HG02885 (cell line): ENCODE measurements around the gene CSNK2A1.
"Not testable (repeated sequence)": the region's sequence is repeated elsewhere in the genome, so short reads cannot be mapped to it uniquely, and the experiment has no call there.

Experiments used
- ATAC-seq: cut with Tn5 transposase; IDR thresholded peaks from one replicate; pipeline ENCODE4 v1.9.1; 2021; ENCODE audit warnings: mild to moderate bottlenecking; ENCODE audit not compliant: unreplicated experiment, poor library complexity

Gene CSNK2A1

DNA sequence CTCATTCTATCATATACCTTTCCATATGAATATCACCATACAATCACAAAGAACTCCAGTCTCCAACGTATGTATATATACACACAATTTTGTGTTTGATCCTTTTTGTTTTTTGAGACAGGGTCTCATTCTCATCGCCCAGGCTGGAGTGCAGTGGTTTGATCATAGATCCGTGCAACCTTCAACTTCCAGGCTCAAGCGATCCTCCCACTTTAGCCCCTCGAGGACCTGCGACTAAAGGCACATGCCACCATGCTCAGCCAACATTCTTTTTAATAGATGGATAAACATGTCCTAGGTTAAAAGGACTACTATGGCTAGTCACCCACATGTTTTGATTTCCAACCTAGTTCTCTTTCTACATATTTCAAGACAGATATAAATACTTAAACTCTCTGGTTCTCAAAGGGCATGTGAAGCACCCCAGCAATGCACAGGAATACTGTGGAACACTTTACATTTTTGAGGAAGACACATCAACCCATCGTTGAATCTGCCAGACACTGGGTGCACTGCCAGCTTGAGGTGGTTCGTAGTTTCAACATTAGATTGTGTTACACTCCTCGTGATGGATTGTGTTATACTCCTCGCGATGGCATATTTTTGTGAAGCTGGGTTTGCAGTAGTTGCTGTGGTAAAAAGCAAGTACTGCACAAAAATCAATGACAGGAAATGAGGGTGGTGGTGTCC, 40.4 kb downstream of the CSNK2A1 start:
- no peak for ATAC-seq

DNA sequence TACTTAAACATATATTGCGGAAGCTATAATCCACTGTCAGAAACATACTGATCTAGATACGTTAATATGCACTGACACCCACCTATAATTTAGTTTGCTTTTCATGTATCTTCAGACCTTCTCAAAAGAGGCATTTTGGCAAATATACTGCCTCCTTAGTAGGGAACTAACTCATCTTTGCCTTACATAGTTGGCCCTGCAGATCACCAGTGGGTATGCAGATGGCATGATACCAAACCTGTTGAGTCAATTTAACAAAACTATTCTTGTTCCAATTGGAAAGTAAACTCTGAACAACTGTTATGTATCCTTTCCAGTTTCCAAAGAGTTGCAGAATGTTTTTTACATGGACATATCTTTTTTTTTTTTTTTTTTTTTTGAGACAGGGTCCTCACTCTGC, 45.6 kb downstream of the CSNK2A1 start:
- no peak for ATAC-seq

DNA sequence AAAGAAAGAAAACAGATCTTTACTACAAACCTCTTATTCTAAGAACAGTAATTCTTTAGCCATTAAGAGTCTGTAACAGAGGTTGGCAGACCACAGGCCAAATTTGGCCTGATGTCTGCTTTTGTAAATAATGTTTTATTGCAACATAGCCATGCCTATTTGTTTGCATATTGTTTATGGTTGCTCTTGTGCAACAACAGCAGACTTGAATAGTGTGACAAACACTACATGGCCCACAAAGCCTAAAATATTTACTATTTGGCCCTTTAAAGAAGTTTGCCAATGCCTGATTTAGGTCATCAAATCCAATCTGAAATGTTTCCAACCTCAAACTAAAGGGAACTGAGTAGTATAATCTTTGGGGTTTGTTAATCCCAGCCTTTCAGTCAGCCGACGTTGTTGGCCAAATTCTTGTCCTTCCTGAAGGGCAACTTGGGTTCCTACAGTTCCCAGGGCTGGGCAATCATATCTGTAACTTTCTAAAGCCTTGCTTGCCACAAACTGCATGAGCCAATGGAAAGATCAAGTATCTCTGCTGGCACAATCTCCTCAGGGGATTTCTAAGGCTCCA, 47.4 kb downstream of the CSNK2A1 start:
- ATAC-seq = no peak

DNA sequence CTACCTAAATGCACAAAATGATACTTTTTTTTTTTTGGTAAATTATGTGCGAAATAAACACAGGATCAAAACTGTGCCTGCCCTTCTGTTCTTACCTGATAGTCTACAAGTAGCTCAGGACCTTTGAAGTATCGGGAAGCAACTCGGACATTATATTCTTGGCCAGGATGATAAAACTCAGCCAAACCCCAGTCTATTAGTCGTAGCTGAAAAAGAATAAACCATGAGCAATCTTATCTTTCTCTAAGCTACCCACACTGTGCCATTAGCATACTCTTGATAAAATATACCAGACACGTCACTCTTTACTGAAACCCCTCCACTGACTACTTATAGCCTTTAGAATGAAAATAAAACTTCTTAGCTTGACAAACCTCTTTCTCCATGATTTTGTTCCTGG, 51.4 kb downstream of the CSNK2A1 start:
- ATAC-seq = no peak

DNA sequence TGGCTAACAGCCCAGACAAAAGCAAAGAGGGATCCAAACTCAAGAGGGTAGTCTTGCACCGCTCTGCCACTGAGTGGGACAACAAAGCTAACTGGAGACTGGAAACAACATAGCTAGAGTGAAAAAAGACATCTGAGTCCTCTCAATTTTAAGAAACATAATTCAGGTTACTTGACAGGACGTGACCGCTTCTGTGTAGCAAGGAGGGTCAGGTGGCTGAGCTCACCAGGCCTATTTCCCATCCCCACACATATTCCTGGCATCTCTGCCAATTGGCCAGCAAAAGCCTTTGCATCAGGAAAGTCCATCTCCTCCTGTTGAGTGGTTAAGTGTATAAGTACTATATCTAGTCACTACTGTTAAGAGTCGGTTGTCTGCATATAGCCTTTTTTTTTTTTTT, 55.9 kb downstream of the CSNK2A1 start:
- ATAC-seq = no peak

DNA sequence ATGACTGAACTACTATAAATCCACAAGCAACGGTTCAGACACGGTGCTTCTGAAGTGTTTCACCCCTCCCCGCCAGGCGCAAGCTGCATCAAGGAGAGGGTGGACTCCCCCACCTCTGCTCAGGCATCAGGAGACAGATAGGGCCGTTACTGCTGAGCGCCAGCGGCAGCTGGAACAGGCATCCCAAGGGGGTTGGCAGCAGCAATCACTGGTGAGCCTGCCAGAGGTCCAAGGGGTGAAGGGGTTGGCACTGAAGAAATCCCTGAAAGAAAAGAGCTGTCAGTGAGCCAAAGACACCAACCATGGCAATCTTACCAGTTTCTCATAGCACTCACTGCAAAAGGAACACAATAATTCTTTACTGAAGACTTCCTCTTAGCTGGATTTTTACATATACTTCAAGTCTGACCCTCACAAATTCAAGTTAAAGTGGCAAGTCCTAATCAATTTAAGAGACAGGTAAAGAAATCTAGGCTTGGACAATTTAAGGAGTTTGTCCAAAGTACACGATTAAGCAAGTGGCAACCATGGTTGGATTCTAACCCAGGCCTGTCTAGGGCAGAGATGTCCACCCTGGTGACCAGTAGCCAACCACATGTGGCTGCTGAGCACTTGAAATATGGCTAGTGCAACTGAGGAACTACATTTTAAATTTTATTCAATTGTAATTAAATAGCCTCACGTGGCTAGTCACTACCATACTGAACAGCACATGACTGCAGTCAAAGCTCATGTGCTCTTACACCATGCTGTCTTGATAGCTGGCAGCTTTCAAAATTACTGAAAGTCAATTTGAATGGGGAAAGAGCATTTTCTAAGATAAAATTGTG, 59.6 kb downstream of the CSNK2A1 start:
- ATAC-seq = no peak

DNA sequence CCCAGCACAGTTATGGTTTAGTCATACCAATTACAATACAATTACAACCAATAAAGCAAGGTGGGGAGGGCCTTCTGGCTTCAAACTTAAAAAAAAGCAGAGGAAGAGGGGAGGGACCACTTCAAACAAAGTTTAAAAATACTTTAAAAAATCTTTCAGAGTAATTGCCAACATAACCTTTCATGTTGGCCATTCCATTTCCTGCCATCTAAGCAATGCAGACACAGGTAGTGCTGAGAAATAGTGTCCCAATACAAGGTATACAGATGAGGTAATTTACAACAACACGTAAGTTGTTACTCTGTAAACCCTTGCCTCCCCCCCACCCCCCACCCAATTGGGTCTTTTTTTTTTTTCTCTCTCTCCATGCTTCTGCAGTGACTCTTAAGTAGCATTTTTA, 62.4 kb downstream of the CSNK2A1 start:
- no peak for ATAC-seq

DNA sequence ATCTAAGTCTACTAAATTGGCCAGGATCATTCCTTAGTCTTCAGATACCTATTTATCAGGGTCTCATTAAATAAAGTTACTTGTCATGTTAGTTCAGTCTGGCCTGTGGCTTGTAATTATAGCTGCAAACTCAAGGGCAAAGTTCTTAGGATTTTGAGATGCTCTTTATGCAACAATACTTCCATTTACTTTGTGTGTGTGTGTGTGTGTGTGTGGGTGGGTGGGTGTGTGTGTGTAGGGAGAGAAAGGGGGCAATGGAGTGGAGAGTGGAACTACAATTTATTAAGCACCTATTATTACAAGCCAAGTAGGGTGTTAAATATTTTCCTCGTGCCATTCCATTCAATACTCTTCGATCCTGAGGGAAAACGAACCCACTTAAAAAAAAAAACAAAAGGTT, 63.5 kb downstream of the CSNK2A1 start:
- ATAC-seq = no peak

DNA sequence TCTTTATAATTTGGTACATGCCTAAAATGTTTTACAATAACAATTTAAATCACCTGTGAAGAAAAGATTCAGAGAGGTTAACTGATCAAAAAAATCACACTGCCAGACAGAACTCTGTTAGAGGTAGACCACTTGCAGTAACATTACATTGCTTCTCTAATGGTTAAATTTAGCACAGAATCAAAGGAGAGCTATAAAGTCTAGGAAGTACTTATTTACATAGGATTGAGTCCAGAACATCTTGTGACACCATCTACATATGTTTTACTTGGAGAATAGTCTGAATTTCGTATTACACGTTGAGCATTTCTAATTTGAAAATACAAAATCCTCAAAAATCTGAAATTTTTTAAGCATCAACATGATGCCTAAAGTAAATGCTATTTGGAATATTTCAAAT, 64.1 kb downstream of the CSNK2A1 start:
- no peak for ATAC-seq

DNA sequence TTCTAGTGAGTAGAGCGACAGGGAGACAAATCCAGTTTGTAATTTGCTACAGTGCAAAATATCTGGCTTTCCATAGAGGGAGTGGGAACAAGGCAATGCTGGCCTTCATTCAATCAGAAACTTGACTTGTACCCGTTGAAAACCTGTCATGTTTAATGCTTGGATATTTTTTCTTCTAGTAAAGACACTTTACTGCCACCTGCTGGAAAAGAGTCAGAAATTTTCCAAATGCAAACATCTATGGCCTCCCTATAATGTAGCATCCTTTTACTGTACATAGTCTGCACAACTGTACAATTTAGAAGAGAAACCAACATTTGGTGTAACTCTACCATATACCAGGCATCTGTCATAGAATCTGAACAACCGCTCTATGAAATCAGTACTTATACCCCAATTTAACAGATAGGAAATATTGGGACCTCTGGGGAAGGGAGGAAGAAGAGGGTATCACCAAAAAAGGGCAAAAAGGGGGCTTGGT, 64.6 kb downstream of the CSNK2A1 start:
- ATAC-seq = no peak

DNA sequence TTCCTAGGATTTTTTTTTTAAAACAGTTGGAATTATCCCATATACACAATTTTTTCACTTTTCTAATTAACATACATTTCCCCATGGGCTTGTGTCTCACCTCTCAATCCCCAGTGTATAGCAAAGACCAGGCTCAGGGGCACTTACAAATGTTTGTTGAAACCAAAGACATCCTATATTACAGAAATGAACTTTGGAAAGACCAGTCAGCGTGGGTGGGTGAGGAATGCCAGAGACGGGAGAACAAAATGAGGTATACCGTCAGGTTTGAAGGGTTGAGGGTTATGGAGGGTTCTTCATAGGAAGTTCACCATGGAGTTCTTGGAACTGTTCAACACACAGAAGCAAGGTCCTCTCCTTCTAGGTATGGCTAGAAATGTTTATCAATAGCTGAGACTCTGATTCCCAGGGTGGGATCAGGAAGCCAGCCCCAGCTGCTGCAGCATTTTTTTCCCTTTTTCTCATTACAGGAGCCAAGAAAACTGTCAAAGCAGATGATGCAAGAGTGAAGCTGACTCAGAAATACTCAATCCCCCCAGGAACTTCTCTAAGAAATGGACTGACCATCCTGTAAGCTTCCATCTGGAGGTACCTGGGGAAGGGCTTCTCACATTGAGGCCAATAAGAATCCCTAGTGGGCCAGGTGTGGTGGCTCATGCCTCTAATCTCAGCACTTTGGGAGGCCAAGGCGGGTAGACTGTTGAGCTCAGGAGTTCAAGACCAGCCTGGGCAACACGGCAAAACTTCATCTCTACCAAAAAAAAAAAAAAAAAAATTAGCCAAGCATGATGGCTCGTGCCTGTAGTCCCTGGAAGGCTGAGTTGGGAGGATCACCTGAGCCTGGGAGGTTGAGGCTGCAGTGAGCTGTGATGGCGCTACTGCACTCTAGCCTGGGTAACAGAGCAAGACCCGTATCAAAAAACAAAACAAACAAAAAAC, 65.3 kb downstream of the CSNK2A1 start:
- ATAC-seq = no peak

DNA sequence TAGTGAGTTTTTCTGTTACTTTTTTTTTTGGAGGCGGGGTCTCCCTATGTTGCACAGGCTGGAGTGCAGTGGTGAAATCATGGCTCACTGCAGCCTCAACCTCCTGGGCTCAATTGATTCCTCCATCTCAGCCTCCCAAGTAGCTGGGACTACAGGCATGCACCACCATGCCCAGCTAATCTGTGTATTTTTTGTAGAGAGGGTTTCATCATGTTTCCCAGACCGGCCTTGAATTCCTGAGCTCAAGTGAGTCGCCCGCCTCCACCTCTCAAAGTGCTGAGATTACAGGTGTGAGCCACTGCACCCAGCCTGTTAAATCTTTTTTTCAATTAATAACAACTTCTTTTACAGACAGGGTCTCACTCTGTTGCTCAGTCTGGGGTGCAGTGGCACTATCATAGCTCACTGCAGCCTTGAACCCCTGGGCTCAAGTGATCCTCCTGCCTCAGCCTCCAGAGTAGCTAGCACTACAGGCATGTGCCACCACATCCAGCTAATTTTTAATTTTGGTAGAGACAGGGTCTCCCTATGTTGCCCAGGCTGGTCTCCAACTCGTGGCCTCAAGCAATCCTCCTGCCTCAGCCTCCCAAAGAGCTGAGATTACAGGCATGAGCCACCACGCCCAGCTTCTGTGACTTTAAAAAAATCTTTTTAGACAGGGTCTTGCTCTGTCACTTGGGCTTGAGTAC, 66.9 kb downstream of the CSNK2A1 start:
- ATAC-seq = not testable (repeated sequence)

DNA sequence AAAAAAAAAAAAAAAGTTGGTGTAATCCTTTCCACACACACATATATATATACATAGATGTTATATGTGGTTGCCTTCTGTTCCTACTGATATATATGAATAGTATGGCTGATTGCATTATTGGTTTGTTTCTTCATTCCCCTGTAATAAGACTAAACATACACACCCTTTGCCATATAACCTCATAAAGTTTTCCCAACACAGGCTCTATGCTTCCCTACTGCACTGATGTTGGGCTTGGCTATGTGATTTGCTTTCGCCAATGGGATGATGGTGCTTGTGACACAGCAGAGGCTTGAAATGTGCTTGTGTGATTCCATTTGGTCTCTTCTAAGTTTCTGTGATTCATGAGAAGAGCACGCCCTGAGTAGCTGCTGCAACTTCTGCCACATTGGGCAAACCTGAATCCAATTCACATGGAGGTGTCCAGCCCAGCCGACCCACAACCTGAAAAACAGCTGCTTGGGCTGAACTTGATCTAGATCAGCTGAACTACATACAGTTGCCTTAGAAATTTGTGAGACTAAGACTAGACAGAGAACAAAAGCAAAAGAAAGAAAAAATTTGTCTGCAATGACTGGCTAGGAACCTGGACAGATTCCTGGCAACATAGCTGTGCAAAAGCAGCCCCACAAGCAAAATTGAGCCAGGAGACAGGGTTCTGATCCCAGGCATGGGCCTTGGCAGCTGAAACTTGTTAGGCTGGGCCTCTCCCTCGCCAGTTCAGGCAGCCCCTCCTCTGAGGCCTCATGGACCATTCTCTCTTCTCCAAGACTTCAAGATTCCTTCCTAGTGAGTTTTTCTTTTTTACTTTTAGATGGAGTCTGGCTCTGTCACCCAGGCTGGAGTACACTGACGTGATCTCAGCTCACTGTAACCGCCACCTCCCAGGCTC, 67.9 kb downstream of the CSNK2A1 start:
- ATAC-seq = no peak

DNA sequence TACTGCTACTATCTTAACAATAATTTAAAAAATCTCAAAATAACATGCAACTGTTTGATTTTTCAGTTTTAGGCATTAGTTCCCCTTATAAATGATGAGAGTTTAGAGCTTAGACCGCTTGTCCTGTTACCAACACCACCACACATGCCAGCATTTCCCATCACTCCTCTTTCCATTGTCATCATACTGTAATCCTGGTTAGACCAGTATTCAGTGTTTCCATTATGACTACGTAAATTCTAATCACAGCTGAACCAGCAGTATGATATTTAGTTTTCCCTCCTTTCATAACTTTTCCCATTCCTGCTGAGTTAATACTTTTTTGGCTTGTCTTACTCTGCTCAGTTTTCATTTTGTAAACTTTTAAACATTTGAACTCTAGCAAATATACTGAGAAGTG, 69.0 kb downstream of the CSNK2A1 start:
- ATAC-seq = no peak

DNA sequence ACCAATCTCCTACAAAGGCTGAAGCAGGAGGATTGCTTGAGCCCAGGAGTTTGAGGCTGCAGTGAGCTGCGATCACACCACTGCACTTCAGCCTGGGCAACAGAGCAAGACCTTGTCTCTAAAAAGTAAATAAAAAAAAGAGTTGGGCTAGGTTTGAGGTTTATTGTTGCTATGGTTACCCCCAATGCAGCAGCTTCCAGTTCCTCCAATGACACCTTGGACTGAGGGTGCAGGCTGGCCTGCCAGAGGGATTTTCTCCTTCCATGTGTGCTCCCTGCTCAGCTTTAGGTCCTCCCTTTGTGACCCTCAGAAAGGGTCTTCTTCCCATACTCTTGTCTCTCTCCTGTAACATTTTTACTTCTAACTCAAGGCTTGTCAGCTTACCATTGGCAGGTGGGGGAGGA, 70.7 kb downstream of the CSNK2A1 start:
- ATAC-seq = no peak

DNA sequence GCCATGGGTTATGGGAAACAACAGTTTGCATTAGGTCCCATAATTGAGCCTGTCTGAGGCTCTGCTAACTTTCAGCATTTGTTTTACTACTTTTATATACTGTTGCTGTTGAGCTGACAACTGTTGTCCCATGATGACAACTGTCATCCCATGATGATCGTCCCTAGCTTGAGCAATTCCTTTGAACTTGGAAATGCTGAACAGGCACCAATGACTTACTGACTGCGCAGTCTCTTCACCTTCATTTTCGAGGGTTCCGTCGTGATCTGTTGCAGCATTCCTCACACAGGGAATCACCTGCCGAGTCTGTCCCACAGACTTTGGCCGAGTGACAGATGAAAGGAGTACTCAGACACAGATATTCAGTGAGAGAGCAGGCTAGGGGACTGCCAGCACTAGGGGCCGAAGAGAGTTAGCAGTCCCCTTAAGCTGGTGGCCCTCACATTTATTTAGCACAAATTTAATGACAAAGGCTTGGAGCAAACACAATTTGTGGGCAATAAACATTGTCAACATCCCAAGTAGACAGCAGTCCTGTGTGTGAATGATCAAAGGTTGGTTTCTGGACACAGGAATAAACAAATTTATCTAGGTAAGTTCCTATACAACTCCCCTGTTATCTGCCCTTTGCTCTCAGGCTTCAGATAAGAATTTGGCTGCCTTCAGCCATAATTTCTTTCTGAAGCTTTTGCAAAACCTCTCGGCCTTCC, 71.3 kb downstream of the CSNK2A1 start:
- no peak for ATAC-seq

DNA sequence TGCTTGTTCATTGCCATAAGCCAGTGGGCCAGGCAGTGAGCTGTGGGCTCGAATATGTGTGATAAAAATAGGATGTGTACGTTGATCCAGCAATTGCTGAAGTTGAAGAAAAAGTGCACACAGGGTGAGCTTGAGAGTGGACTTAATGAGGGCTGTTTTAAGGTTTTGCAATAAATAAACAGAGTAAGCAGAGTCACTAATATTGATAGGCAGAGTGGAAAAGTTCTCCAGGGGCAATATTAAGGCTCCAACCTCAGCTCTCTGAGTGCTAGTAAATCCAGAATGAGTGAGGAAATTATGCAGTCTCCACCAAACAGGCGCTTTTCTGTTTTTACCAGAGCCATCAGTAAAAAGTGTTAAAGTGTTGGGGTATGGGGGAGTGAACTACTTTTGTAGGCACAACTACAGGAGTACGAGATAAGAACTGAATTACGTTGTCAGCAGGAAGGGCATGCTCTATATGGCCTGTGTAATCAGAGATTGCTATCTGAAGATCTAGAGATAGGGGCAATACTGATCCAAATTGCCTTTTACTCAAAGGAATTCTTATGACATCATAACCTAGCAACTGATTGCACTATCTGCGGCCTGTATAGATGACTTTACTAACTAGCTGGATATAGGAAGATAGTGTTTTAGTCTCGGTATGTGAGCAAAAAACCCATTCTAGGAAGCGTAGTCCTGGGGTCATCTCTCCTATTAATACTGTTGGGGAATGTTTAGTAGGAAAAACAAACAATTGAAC, 73.7 kb downstream of the CSNK2A1 start:
- no peak for ATAC-seq

DNA sequence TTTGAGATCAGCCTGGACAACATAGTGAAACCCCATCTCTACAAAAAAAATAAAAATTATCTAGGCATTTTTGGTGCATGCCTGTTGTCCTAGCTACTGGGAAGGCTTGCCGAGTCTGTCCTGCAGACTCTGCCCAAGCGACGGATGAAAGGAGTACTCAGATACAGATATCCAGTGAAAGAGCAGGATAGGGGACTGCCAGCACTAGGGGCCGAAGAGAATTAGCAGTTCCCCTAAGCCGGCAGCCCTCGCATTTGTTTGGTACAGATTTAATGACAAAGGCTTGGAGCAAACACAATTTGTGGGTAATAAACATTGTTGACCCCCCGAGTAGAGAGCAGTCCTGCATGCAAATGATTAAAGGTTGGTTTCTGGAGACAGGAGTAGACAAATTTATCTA, 75.8 kb downstream of the CSNK2A1 start:
- ATAC-seq = no peak
